DMS79 (cell line): ENCODE data around the gene TMUB2.
"Not testable (repeated sequence)": the region's sequence is repeated elsewhere in the genome, so short reads cannot be mapped to it uniquely, and the experiment has no call there.

Source experiments
- DNase-seq: peaks from one replicate; lab custom pipeline; 2025; lab: John Stamatoyannopoulos, UW

Gene TMUB2

DNA sequence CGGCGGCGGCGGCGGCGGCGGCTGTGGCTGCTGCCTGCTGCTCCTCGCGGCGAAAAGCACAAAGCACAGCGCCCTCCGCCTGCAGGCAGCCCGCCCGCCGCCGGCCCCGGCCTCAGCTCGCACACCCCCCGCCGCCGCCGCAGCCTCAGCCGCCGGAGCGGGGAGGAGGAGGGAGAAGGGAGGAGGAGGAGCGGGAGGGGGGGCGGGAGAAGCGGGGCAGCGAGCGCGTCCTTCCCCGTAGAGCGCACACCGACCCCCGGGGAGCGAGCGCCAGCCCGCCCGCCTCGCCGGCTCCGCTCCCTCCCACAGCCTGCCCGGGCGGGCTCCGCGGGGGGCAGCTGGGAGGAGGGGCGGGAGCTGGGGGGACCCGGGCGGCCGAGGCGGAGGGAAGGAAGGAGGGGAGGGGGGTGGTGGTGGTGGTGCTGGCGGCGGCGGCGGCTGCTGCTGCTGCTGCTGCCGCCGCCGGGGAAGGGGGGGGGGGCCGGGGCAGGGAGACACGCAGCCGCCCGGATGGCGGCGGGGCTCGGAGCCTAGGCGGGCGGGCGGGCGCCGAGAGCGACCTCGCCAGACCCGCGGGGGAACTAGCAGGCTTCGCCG is 32.9 kb downstream of the TMUB2 start, which contains the start of gene UBTF:
Gene UBTF, minus strand, starts transcription at position 60 of the 597 bp plus-strand sequence. CDS start 1,446 bp downstream, outside the sequence.
- peak; percentile 20 for DNase-seq

DNA sequence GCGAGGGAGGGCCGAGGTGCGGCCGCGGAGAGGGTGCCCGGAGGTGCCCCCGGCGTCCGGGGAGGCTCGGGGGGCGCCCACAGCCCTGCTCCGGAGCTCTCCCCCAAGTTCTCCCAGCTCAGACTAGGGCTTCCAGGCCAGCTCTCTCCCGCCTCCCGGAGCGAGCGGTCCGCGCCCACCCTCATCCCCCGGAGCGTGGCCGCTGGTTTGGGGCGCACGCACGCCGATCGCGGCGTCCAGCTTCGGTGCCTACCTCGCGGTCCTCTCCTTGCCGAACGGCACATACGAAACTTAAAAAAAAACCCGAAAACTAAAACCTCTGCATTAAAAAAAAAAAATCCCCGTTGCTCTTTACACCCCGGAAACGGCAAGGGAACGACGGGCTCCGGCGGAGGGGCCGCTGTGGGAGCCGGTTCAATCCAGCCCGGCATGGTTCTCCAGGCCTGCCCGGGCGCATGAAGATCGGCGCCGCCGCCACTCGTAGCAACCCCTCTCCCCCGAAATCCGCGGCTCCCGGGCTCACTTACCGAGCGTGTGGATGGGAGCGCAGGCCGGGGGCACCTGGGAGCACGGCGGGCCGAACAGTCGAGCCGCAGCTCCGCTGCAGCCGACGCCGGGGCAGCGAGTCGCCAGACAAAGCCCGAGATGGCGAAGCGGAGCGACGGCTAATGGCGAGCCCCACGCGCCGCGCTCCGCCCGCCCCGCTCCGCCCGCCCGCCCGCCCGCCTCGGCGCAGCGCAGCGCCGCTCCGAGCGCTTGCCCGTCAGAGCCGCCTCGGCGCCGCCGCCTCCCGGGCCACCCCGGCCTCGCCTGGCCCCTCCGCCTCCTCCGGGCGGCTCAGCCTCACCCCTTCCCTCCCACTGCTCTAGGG is 33.7 kb downstream of the TMUB2 start:
- DNase-seq, result no peak

DNA sequence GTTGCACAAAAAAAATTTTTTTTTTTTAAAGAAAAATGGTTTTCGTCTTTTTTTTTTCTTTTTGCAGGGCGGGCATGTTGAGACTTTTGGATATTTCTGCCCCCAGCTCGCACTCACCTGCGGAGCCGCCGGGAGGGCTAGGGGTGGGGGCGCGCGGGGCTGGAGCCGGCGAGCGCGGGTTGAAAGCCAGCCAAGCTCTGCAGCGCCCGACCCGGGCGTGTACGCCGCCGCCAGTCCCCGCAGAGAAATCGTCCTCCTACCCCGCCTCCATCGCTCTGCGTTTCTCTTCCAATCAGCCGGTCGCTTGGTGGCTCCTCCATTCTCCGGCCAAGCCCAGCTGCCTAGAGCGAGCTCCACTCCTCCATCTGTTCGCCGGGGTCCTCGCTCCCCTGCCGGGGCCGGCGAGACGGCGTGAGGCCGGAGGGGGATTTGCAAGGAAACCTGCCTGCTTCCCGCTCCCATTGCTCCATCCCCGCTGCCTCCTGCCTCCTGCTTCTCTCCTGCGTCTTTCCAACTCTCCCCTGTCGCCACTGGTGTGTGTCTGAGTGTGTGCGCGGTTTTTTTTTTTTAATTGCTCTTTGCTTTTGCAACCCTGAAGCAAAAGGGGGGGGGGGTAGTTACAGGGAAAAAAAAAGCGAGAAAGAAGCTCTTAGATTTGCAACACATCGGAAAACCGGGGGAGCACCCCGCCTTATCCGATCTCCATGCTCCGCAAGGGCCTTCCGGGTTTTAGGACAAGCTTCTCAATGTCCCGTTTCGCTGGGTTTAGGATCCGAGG is 34.5 kb downstream of the TMUB2 start:
- peak; percentile 69 for DNase-seq

DNA sequence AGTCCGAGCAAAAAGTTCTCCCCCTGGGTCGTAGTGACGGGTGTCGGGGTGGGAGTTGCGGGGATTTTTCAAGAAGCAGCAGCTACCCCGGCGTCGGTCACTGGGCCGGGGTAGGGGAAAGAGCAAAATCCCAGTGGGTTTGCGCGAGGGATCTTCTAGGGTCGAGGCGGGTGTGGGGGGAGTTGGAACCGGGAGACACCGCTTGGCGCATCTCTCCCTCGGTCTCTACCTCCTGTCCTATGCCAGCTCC is 35.0 kb downstream of the TMUB2 start:
- DNase-seq, result no peak

DNA sequence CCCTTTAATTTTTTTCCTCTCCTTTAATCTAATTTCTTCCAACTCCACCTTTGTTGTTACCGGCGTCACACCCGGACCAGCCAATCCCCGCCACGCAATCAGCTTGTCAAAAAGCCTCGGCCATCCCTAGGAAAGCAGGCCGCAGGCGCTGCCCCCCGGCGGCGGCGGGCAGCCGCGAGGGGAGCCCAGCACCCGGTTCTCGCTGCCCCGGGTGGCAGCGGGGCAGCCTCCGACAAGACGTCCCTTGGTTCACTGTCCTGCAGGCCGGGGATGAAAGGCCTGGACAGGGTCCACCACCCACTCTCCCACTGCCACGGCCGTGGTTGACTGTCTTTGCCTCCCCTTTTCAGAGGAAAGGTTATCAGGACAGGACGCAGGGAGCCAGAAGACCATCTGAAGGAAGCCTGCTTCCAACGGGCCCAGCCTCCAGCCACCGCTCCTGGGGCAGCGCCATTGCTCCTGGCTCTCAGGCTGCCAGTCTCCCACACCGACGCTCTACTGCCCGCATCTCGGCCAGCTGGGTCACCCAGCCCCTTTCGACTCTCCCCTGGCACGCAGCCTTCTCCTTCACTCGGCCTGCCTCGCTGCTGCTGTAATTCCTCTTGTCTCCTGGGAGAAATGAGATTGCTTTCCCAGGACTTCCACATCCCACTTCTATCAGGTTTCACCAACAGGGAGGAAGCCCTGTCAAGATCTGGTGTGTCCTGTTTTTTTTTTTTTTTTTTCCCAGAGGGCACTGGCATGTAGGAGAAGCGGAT is 35.5 kb downstream of the TMUB2 start:
- peak; percentile 57 for DNase-seq

DNA sequence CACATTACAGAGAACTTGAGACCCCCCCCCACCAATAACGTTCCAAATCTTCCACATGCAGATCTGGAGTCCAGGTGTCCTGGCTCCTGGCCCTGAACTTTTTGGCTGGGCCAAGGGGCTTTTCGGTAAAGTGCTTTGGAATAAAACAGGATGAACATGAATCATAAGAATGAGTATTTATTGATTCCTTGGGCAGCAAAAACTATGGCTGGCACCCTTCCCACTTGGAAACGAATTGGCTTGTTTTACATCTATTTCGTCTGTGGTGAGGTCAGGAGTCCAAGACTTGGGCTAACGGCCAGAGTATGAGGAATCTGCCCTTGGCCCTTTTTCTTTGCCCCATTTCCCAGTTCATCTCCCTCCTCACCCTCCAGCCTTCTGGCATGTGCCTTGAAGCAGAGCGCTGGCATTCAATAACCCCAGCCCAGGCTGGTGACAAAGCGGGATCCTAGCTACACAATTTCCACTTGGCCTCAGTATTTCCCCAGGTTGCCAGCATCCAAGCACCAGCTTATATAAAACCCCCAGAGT is 36.8 kb downstream of the TMUB2 start:
- DNase-seq, result no peak

DNA sequence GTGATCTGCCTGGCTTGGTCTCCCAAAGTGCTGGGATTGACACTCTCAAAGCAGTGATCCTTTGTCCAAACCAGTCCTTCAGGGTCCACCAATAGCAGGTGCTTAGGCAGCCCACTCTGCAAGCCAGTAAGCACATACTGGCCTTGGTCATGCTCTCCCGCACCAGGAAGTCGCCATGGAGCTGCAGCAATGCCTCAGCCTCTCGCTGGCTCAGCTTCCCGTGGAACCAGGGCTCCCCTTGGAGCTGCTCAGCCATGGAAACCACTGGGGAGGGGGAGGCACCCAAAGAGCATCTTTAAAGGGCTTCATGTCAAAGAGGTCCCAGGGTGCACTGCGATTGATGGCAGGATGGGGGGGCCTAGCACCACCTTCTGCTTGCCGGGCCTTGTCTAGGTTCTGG is 42.3 kb downstream of the TMUB2 start:
- DNase-seq, result no peak

DNA sequence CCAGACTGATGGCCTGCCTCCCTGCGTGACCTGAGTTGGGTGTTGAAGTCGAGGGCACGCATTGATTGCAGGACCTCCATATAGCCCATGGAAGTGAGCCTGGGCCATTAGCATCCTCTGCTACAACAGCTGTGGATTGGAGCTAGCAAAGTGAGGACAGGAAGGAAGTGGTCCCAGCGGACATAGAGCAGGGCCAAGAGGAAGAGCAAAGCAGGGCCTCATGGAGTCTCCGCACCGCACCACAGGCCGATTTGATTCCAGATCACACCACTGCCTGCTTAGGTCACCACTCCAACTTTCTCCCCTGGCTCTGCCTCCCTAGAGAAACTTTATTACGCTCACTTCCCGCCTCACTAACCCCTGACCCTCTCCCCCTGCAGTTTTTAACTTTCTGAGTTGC is 43.4 kb downstream of the TMUB2 start:
- no peak for DNase-seq

DNA sequence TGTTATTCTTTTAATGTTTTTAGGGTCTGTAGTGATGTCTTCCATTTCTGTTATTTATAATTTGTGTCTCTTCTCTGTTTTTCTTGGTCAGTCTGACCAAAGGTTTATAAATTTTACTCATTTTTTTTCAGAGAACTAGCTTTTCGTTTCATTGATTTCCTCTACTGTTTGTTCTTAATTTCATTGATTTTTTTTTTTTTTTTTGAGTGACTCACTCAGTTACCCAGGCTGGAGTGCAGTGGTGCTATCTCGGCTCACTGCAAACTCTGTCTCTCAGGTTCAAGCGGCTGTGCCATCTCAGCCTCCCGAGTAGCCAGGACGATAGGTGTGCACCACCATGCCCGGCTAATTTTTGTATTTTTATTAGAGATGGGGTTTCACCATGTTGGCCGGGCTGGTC is 45.3 kb downstream of the TMUB2 start:
- DNase-seq, result no peak

DNA sequence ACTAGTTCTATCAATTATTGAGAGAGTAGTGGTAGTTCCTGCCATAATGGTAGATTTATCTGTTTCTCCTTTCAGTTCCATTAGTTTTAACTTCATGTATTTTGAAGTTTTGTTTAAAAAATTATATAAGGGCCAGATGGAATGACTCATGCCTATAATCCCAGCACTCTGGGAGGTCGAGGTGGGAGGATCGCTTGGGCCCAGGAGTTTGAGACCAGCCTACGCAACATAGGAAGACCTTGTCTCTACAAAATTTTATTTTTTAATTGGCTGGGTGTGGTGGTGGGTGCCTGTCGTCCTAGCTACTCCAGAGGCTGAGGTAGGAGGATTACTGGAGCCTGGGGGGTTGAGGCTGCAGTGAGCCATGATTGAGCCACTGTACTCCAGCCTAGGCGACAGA is 46.8 kb downstream of the TMUB2 start:
- no peak for DNase-seq

DNA sequence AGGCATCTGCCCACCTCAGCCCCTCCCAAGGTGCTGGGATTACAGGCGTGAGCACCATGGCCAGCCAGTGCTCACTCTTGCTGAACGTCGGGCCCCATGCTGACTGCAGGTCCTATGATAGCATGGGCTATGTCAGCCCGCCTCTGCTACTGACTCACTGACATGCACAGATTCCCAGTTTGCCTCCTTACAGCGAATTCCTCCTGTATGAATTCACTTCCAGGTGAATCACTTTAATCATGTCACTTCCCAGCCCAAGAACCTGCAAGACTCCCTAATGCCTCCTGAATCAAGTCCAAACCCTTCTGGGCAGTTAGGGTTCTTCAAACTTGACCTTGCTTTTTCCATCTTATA is 48.8 kb downstream of the TMUB2 start:
- DNase-seq, result no peak

DNA sequence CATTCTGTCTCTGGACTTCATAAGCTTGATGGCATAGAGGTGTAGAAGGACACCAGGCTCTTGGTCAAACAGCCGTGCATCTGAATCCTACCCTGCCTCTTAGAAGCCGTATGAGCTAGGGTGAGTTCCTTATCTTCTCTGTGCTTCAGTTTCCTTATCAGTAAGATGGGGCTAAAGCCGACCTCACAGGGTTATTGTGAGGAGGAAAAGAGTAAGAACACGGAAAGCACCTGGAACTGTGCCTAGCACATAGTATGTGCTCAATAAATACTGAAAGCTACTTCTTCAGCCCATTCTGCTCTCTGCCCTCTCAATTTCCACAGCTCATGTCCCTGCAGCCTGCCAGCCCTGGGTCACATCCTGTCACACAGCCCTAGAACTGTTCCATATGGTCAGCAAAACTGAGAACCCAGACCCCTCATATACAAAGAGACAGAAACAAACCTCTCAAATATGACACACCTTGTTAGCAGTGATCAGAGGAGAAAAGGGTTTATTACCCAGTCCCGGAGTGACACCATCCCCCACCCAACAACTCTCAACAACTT is 49.7 kb downstream of the TMUB2 start:
- no peak for DNase-seq

DNA sequence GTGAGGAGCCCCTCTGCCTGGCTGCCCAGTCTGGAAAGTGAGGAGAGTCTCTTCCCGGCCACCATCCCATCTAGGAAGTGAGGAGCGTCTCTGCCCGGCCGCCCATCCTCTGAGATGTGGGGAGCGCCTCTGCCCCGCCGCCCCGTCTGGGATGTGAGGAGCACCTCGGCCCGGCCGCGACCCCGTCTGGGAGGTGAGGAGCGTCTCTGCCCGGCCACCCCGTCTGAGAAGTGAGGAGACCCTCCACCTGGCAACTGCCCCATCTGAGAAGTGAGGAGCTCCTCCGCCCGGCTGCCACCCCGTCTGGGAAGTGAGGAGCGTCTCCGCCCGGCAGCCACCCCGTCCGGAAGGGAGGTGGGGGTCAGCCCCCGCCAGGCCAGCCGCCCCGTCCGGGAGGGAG is 51.1 kb downstream of the TMUB2 start:
- DNase-seq, result not testable (repeated sequence)

DNA sequence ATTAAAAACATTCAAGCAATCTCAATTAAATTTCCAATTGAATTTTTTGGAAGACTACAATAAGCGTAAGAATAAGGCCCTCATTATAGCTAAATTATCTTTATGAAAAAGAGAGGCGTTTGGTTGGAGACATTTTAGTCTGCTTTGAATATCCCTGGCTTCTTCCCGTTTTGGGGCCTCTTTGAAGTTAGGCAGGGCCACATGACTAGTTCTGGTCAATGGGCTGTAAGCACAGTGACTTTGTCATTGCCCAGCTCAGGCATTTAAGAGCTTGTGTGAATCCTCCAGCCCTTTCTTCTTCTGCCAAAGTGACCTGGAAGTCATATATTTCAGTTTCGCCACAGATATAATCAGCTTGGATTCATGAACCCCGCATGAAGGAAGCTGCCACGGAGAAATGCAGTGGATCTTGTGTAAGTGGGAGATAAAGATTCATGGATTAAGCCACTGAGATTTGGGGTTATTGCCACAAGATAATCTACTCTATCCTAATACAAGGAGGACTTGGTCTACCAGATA is 54.4 kb downstream of the TMUB2 start:
- no peak for DNase-seq
